GM12872 (cell line): ENCODE measurements around the gene SWSAP1.
A peak's percentile ranks its signal among the peaks of the same experiment; 100 is the strongest.

Experiments
- CTCF ChIP-seq: IDR thresholded peaks from 3 replicates; pipeline ENCODE4 v1.5.1; 2011; ENCODE audit warnings: low read depth, mild to moderate bottlenecking, low read length, moderate library complexity; ENCODE audit not compliant: insufficient read depth

Gene SWSAP1

GRCh38 chr19:11378319-11379189 is 4.1 kb downstream of the SWSAP1 start:
- peak; percentile 78 for TF ChIP-seq CTCF

- no peak for TF ChIP-seq CTCF
Observed at GRCh38 chr19:11379857-11380350, 5.4 kb downstream of the SWSAP1 start.

GRCh38 chr19:11380653-11381537 is 6.4 kb downstream of the SWSAP1 start:
- TF ChIP-seq CTCF, result peak; percentile 82

GRCh38 chr19:11382898-11383705 is 8.6 kb downstream of the SWSAP1 start:
- TF ChIP-seq CTCF, result peak; percentile 55

- TF ChIP-seq CTCF, result no peak
Observed at GRCh38 chr19:11383706-11384048, 9.2 kb downstream of the SWSAP1 start.

- TF ChIP-seq CTCF, result no peak
Observed at GRCh38 chr19:11384778-11385129, 10.3 kb downstream of the SWSAP1 start.
